ENCODE measurements around the gene NXN. TPM values are rescaled to one million over a fixed set of nuclear protein-coding genes. Genes with fewer than 3 reads are reported as not detected.
"Not testable (repeated sequence)": the region's sequence is repeated elsewhere in the genome, so short reads cannot be mapped to it uniquely, and the experiment has no call there.

Gene NXN
- total RNA-seq, 1 experiment from 2014 or later, result 71.6 TPM

- DNase-seq (ENCODE audit: low spot score), result no peak
These were observed 401 bp downstream of the NXN start for GRCh38 chr17:979212-979538.

- peak; percentile 44 for DNase-seq (ENCODE audit: low spot score)
These were observed 1.2 kb downstream of the NXN start for GRCh38 chr17:978103-979093.

GRCh38 chr17:977166-977565 lies 2.4 kb downstream of the NXN start:
- DNase-seq (ENCODE audit: low spot score), result no peak

GRCh38 chr17:976312-976711 lies 3.3 kb downstream of the NXN start:
- DNase-seq (ENCODE audit: low spot score), result no peak

GRCh38 chr17:975371-975915 lies 4.1 kb downstream of the NXN start:
- DNase-seq (ENCODE audit: low spot score), result peak; percentile 50

- not testable (repeated sequence) for DNase-seq (ENCODE audit: low spot score)
These were observed 4.8 kb downstream of the NXN start for GRCh38 chr17:974778-975177.

- DNase-seq (ENCODE audit: low spot score), result peak; percentile 77
These were observed 6.5 kb downstream of the NXN start for GRCh38 chr17:973053-973452.

GRCh38 chr17:971861-972260 lies 7.7 kb downstream of the NXN start:
- DNase-seq (ENCODE audit: low spot score), result not testable (repeated sequence)

GRCh38 chr17:970364-970763 lies 9.2 kb downstream of the NXN start:
- no peak for DNase-seq (ENCODE audit: low spot score)

- no peak for DNase-seq (ENCODE audit: low spot score)
These were observed 9.7 kb downstream of the NXN start for GRCh38 chr17:969811-970355.

- no peak for DNase-seq (ENCODE audit: low spot score)
These were observed 10.5 kb downstream of the NXN start for GRCh38 chr17:968812-969730.

- DNase-seq (ENCODE audit: low spot score), result no peak
These were observed 12.5 kb downstream of the NXN start for GRCh38 chr17:967122-967521.

- no peak for DNase-seq (ENCODE audit: low spot score)
These were observed 14.1 kb downstream of the NXN start for GRCh38 chr17:965311-965989.

- no peak for DNase-seq (ENCODE audit: low spot score)
These were observed 14.7 kb downstream of the NXN start for GRCh38 chr17:964876-965275.

GRCh38 chr17:962670-963069 lies 16.9 kb downstream of the NXN start:
- no peak for DNase-seq (ENCODE audit: low spot score)

- no peak for DNase-seq (ENCODE audit: low spot score)
These were observed 17.4 kb downstream of the NXN start for GRCh38 chr17:962166-962565.

- no peak for DNase-seq (ENCODE audit: low spot score)
These were observed 20.7 kb downstream of the NXN start for GRCh38 chr17:958712-959451.

GRCh38 chr17:957856-958421 lies 21.6 kb downstream of the NXN start:
- no peak for DNase-seq (ENCODE audit: low spot score)

- DNase-seq (ENCODE audit: low spot score), result no peak
These were observed 22.7 kb downstream of the NXN start for GRCh38 chr17:956905-957304.
